HEK293 (cell line): Measurements from ENCODE around the gene COL11A2.
A peak's percentile ranks its signal among the peaks of the same experiment; 100 is the strongest.

Experiments
- GLIS2 ChIP-seq: fragments of 450-650 bp; formaldehyde crosslinking; IDR thresholded peaks from 2 replicates; pipeline ENCODE4 v1.5.1; 2016; ENCODE audit warnings: missing biosample characterization, missing genetic modification characterization
- KLF1 ChIP-seq: fragments of 450-650 bp; formaldehyde crosslinking; IDR thresholded peaks from 2 replicates; pipeline ENCODE4 v1.5.1; 2016; ENCODE audit warnings: missing biosample characterization, missing genetic modification characterization
- SP2 ChIP-seq: fragments of 450-650 bp; formaldehyde crosslinking; IDR thresholded peaks from 2 replicates; pipeline ENCODE4 v1.5.1; 2016; ENCODE audit warnings: missing biosample characterization, missing genetic modification characterization
- SP3 ChIP-seq: fragments of 450-650 bp; formaldehyde crosslinking; IDR thresholded peaks from 2 replicates; pipeline ENCODE4 v1.5.1; 2016; ENCODE audit warnings: missing biosample characterization, missing genetic modification characterization
- WT1 ChIP-seq: fragments of 450-650 bp; formaldehyde crosslinking; IDR thresholded peaks from 2 replicates; pipeline ENCODE4 v1.5.1; 2016; ENCODE audit warnings: missing biosample characterization, missing genetic modification characterization
- YY1 ChIP-seq: fragments of 450-650 bp; formaldehyde crosslinking; IDR thresholded peaks from 2 replicates; pipeline ENCODE4 v1.5.1; 2018; ENCODE audit warnings: missing biosample characterization, missing genetic modification characterization
- ZBTB17 ChIP-seq: fragments of 450-650 bp; formaldehyde crosslinking; IDR thresholded peaks from 2 replicates; pipeline ENCODE4 v1.5.1; 2016; ENCODE audit warnings: missing biosample characterization, missing genetic modification characterization
- ZBTB8A ChIP-seq: fragments of 450-650 bp; formaldehyde crosslinking; IDR thresholded peaks from 2 replicates; pipeline ENCODE4 v1.5.1; 2016; ENCODE audit warnings: missing biosample characterization, missing genetic modification characterization
- ZEB2 ChIP-seq: fragments of 450-650 bp; formaldehyde crosslinking; IDR thresholded peaks from 2 replicates; pipeline ENCODE4 v1.5.1; 2016; ENCODE audit warnings: missing biosample characterization, missing genetic modification characterization
- ZNF248 ChIP-seq: fragments of 450-650 bp; formaldehyde crosslinking; IDR thresholded peaks from 2 replicates; pipeline ENCODE4 v1.5.1; 2017; ENCODE audit warnings: missing biosample characterization, missing genetic modification characterization
- ZNF404 ChIP-seq: fragments of 450-650 bp; formaldehyde crosslinking; IDR thresholded peaks from 2 replicates; pipeline ENCODE4 v1.5.1; 2017; ENCODE audit warnings: missing biosample characterization, missing genetic modification characterization
- ZNF561 ChIP-seq: fragments of 450-650 bp; IDR thresholded peaks from 2 replicates; pipeline ENCODE4 v1.5.1; 2018; ENCODE audit warnings: missing biosample characterization, missing genetic modification characterization, borderline replicate concordance
- ZNF626 ChIP-seq: fragments of 450-650 bp; sonication (Bioruptor Pico); formaldehyde crosslinking; IDR thresholded peaks from 2 replicates; pipeline ENCODE4 v1.5.1; 2018; ENCODE audit warnings: missing biosample characterization, missing genetic modification characterization, inconsistent platforms
- ZNF629 ChIP-seq: fragments of 450-650 bp; formaldehyde crosslinking; IDR thresholded peaks from 2 replicates; pipeline ENCODE4 v1.5.1; 2017; ENCODE audit warnings: missing biosample characterization, missing genetic modification characterization
- ZNF654 ChIP-seq: fragments of 450-650 bp; formaldehyde crosslinking; IDR thresholded peaks from 2 replicates; pipeline ENCODE4 v1.5.1; 2016; ENCODE audit warnings: low read depth, missing biosample characterization, missing genetic modification characterization
- ZNF660 ChIP-seq: fragments of 450-650 bp; IDR thresholded peaks from 2 replicates; pipeline ENCODE4 v1.5.1; 2018; ENCODE audit warnings: missing biosample characterization, mild to moderate bottlenecking, missing genetic modification characterization
- ZNF670 ChIP-seq: fragments of 450-650 bp; formaldehyde crosslinking; IDR thresholded peaks from 2 replicates; pipeline ENCODE4 v1.5.1; 2016; ENCODE audit warnings: missing biosample characterization, missing genetic modification characterization, low read depth
- ZNF707 ChIP-seq: fragments of 450-650 bp; formaldehyde crosslinking; IDR thresholded peaks from 2 replicates; pipeline ENCODE4 v1.5.1; 2016; ENCODE audit warnings: missing biosample characterization, missing genetic modification characterization
- ZNF785 ChIP-seq: fragments of 450-650 bp; formaldehyde crosslinking; IDR thresholded peaks from 2 replicates; pipeline ENCODE4 v1.5.1; 2016; ENCODE audit warnings: missing biosample characterization, missing genetic modification characterization
- ZNF791 ChIP-seq: fragments of 450-650 bp; formaldehyde crosslinking; IDR thresholded peaks from 2 replicates; pipeline ENCODE4 v1.5.1; 2016; ENCODE audit warnings: missing biosample characterization, missing genetic modification characterization
- ZSCAN30 ChIP-seq: fragments of 450-650 bp; IDR thresholded peaks from 2 replicates; pipeline ENCODE4 v1.5.1; 2018; ENCODE audit warnings: missing biosample characterization, mild to moderate bottlenecking, missing genetic modification characterization, moderate library complexity
- TF ChIP-seq, protein P1 (sequence below): fragments of 450-650 bp; formaldehyde crosslinking; IDR thresholded peaks from 2 replicates; pipeline ENCODE4 v1.5.1; 2017; ENCODE audit warnings: missing biosample characterization, missing genetic modification characterization
- TF ChIP-seq, protein P2 (sequence below): fragments of 450-650 bp; formaldehyde crosslinking; IDR thresholded peaks from 2 replicates; pipeline ENCODE4 v1.5.1; 2016; ENCODE audit warnings: missing biosample characterization, missing genetic modification characterization, borderline replicate concordance
- TF ChIP-seq, protein P3 (sequence below): fragments of 450-650 bp; formaldehyde crosslinking; optimal IDR thresholded peaks from 2 replicates; pipeline ENCODE3; 2016; ENCODE audit warnings: missing biosample characterization, mild to moderate bottlenecking, missing genetic modification characterization
- TF ChIP-seq, protein P4 (sequence below): fragments of 450-650 bp; formaldehyde crosslinking; IDR thresholded peaks from 2 replicates; pipeline ENCODE4 v1.5.1; 2017; ENCODE audit warnings: missing biosample characterization, missing genetic modification characterization
- TF ChIP-seq, protein P5 (sequence below): fragments of 450-650 bp; formaldehyde crosslinking; IDR thresholded peaks from 2 replicates; pipeline ENCODE4 v1.5.1; 2016; ENCODE audit warnings: missing biosample characterization, missing genetic modification characterization

Gene COL11A2

DNA sequence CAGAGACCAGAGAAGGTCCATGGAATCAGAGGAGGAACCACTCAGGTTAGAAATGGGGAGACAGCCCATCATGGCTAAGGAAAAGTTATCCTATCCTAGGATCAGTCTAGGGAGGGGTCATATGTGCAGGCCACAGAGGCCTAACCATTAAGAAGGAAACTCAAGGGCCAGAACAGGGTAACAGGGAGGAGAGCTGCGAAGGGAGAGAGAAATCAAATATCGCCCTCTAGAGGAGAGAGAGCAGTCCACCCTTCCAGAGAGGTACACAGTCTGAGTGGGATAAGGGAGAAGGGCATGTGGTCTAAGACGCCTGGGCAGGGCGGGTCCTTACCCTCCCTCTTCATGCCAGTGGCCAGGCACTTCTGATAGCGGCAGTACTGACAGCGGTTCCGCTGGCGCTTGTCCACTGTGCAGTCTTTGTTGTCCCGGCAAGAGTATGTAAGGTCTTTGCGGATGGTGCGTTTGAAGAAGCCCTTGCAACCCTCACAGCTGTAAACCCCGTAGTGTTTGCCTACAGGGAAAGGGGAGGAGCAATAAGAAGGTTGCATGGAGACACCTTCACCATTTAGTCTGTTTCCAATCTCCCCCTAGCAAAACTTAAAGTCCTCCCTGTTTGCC lies 5.3 kb upstream of the COL11A2 start (continued):
- TF ChIP-seq ZNF654 (peak; percentile 63), SP2 (tag by site-specific recombination) (peak; percentile 34; the same call in 1 of the 2 replicates), ZNF626 (no peak), ZNF404 (tag by site-specific recombination) (no peak), ZNF791 (tag by site-specific recombination) (no peak), ZNF670 (tag by site-specific recombination) (no peak), ZEB2 (0 out of 2 replicates have a peak, but pooled peaks have one; percentile 22), ZNF629 (0 out of 2 replicates have a peak, but pooled peaks have one; percentile 11), ZNF707 (tag by site-specific recombination) (no peak), ZBTB17 (tag by site-specific recombination) (peak; percentile 94), ZNF561 (tag by site-specific recombination) (0 out of 2 replicates have a peak, but pooled peaks have one; percentile 41), ZNF785 (tag by site-specific recombination) (no peak), ZNF660 (peak; percentile 73; the same call in 1 of the 2 replicates), ZNF248 (no peak), WT1 (tag by site-specific recombination) (0 out of 2 replicates have a peak, but pooled peaks have one; percentile 36), KLF1 (tag by site-specific recombination) (peak; percentile 67), SP3 (tag by site-specific recombination) (peak; percentile 44), ZSCAN30 (no peak), GLIS2 (tag by site-specific recombination) (no peak; the same call in 1 of the 2 replicates), ZBTB8A (tag by site-specific recombination) (no peak), YY1 (tag by site-specific recombination) (no peak)
- TF ChIP-seq, protein P1, sequence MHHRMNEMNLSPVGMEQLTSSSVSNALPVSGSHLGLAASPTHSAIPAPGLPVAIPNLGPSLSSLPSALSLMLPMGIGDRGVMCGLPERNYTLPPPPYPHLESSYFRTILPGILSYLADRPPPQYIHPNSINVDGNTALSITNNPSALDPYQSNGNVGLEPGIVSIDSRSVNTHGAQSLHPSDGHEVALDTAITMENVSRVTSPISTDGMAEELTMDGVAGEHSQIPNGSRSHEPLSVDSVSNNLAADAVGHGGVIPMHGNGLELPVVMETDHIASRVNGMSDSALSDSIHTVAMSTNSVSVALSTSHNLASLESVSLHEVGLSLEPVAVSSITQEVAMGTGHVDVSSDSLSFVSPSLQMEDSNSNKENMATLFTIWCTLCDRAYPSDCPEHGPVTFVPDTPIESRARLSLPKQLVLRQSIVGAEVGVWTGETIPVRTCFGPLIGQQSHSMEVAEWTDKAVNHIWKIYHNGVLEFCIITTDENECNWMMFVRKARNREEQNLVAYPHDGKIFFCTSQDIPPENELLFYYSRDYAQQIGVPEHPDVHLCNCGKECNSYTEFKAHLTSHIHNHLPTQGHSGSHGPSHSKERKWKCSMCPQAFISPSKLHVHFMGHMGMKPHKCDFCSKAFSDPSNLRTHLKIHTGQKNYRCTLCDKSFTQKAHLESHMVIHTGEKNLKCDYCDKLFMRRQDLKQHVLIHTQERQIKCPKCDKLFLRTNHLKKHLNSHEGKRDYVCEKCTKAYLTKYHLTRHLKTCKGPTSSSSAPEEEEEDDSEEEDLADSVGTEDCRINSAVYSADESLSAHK (tag by site-specific recombination), result peak; percentile 93
- TF ChIP-seq, protein P2, sequence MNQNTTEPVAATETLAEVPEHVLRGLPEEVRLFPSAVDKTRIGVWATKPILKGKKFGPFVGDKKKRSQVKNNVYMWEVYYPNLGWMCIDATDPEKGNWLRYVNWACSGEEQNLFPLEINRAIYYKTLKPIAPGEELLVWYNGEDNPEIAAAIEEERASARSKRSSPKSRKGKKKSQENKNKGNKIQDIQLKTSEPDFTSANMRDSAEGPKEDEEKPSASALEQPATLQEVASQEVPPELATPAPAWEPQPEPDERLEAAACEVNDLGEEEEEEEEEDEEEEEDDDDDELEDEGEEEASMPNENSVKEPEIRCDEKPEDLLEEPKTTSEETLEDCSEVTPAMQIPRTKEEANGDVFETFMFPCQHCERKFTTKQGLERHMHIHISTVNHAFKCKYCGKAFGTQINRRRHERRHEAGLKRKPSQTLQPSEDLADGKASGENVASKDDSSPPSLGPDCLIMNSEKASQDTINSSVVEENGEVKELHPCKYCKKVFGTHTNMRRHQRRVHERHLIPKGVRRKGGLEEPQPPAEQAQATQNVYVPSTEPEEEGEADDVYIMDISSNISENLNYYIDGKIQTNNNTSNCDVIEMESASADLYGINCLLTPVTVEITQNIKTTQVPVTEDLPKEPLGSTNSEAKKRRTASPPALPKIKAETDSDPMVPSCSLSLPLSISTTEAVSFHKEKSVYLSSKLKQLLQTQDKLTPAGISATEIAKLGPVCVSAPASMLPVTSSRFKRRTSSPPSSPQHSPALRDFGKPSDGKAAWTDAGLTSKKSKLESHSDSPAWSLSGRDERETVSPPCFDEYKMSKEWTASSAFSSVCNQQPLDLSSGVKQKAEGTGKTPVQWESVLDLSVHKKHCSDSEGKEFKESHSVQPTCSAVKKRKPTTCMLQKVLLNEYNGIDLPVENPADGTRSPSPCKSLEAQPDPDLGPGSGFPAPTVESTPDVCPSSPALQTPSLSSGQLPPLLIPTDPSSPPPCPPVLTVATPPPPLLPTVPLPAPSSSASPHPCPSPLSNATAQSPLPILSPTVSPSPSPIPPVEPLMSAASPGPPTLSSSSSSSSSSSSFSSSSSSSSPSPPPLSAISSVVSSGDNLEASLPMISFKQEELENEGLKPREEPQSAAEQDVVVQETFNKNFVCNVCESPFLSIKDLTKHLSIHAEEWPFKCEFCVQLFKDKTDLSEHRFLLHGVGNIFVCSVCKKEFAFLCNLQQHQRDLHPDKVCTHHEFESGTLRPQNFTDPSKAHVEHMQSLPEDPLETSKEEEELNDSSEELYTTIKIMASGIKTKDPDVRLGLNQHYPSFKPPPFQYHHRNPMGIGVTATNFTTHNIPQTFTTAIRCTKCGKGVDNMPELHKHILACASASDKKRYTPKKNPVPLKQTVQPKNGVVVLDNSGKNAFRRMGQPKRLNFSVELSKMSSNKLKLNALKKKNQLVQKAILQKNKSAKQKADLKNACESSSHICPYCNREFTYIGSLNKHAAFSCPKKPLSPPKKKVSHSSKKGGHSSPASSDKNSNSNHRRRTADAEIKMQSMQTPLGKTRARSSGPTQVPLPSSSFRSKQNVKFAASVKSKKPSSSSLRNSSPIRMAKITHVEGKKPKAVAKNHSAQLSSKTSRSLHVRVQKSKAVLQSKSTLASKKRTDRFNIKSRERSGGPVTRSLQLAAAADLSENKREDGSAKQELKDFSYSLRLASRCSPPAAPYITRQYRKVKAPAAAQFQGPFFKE (tag by site-specific recombination), result no peak
- TF ChIP-seq, protein P3, sequence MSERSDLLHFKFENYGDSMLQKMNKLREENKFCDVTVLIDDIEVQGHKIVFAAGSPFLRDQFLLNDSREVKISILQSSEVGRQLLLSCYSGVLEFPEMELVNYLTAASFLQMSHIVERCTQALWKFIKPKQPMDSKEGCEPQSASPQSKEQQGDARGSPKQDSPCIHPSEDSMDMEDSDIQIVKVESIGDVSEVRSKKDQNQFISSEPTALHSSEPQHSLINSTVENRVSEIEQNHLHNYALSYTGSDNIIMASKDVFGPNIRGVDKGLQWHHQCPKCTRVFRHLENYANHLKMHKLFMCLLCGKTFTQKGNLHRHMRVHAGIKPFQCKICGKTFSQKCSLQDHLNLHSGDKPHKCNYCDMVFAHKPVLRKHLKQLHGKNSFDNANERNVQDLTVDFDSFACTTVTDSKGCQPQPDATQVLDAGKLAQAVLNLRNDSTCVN (tag by site-specific recombination), result no peak
- TF ChIP-seq, protein P4, sequence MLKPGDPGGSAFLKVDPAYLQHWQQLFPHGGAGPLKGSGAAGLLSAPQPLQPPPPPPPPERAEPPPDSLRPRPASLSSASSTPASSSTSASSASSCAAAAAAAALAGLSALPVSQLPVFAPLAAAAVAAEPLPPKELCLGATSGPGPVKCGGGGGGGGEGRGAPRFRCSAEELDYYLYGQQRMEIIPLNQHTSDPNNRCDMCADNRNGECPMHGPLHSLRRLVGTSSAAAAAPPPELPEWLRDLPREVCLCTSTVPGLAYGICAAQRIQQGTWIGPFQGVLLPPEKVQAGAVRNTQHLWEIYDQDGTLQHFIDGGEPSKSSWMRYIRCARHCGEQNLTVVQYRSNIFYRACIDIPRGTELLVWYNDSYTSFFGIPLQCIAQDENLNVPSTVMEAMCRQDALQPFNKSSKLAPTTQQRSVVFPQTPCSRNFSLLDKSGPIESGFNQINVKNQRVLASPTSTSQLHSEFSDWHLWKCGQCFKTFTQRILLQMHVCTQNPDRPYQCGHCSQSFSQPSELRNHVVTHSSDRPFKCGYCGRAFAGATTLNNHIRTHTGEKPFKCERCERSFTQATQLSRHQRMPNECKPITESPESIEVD (tag by site-specific recombination), result no peak
- TF ChIP-seq, protein P5, sequence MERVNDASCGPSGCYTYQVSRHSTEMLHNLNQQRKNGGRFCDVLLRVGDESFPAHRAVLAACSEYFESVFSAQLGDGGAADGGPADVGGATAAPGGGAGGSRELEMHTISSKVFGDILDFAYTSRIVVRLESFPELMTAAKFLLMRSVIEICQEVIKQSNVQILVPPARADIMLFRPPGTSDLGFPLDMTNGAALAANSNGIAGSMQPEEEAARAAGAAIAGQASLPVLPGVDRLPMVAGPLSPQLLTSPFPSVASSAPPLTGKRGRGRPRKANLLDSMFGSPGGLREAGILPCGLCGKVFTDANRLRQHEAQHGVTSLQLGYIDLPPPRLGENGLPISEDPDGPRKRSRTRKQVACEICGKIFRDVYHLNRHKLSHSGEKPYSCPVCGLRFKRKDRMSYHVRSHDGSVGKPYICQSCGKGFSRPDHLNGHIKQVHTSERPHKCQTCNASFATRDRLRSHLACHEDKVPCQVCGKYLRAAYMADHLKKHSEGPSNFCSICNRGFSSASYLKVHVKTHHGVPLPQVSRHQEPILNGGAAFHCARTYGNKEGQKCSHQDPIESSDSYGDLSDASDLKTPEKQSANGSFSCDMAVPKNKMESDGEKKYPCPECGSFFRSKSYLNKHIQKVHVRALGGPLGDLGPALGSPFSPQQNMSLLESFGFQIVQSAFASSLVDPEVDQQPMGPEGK (tag by site-specific recombination), result no peak
